K562 (cell line): ENCODE data around the gene POLR3A. TPM values are rescaled to one million over a fixed set of nuclear protein-coding genes. Genes with fewer than 3 reads are reported as not detected.

ENCODE experiments used
- ATAC-seq: fragments of 200-7000 bp; cut with Tn5 transposase; 3 replicates; pipeline ENCODE4 v1.9.1; 2020; ENCODE audit warnings: moderate library complexity
- BruUV-seq: library from RNA; stranded (reverse); fragments of 400-500 nt; replicated peaks from 2 replicates; lab custom pipeline; 2021; lab: Mats Ljungman, UMichigan
- CTCF ChIA-PET: fragments of 300-600 bp; formaldehyde crosslinking; extraction: SDS; loops from one replicate; lab custom pipeline; 2021; ENCODE audit warnings: low intra/inter-chr PET ratio; lab: Yijun Ruan, JAX
- POLR2A ChIA-PET: fragments of 300-600, 350-650 bp; sonication (Branson Sonifier 250); formaldehyde crosslinking; extraction: SDS; loops from one replicate; lab custom pipeline; 2021; ENCODE audit warnings: antibody characterized with exemption, inconsistent platforms; lab: Yijun Ruan, JAX
- DNase-seq, 4 experiments: peaks; one replicate each; pipeline versions ENCODE4 v3.0.0 to v3.0.0-alpha.2; 2011 to 2018; ENCODE audit warnings: low spot score in 3 of 4, mixed read lengths in 3 of 4; ENCODE audit errors: extremely low read depth in 1 of 4
- FAIRE-seq: peaks from 2 replicates; lab custom pipeline; 2011; peaks lifted over from hg19 to GRCh38; lab: Jason Lieb, UNC
- H2AFZ ChIP-seq: 2 replicates; pipeline ENCODE4 v1.6.0; 2011; ENCODE audit warnings: low read depth, low read length, control low read depth, inconsistent platforms
- H3K27ac ChIP-seq: fragments of 200-600 bp; 3 replicates; pipeline ENCODE4 v1.8.0; 2011; ENCODE audit warnings: low read depth, mild to moderate bottlenecking, control low read depth, inconsistent platforms, low read length, moderate library complexity, mixed read lengths; ENCODE audit errors: extremely low read depth
- H3K27me3 ChIP-seq, 2 experiments: fragments of 300-600 bp in 1 of 2; 2 replicates in 1 of 2; 3 replicates in 1 of 2; pipeline versions ENCODE4 v1.6.0 to v1.8.0; 2011; ENCODE audit warnings: inconsistent platforms in 2 of 2, low read length in 2 of 2, mild to moderate bottlenecking in 1 of 2, mixed read lengths in 1 of 2, moderate library complexity in 1 of 2; ENCODE audit not compliant: control insufficient read depth in 2 of 2, insufficient read depth in 2 of 2
- H3K36me3 ChIP-seq: fragments of 300-600 bp; 3 replicates; pipeline ENCODE4 v1.8.0; 2011; ENCODE audit warnings: mild to moderate bottlenecking, low read length, inconsistent platforms; ENCODE audit not compliant: control insufficient read depth, insufficient read depth
- H3K4me1 ChIP-seq, 2 experiments: fragments of 200-600 bp in 1 of 2; replicated peaks in 1 of 2; 2 replicates in 1 of 2; 3 replicates in 1 of 2; pipeline versions ENCODE4 v1.5.1 to v1.8.0; 2011; ENCODE audit warnings: inconsistent platforms in 2 of 2, low read length in 2 of 2, mild to moderate bottlenecking in 1 of 2, mixed read lengths in 1 of 2, moderate library complexity in 1 of 2; ENCODE audit not compliant: control insufficient read depth in 2 of 2, insufficient read depth in 2 of 2
- H3K4me2 ChIP-seq: 2 replicates; pipeline ENCODE4 v1.6.1; 2011; ENCODE audit warnings: low read length, control low read depth, inconsistent platforms, mixed read lengths; ENCODE audit not compliant: insufficient read depth
- H3K4me3 ChIP-seq: fragments of 200-600 bp; sonication (generic), shearing (Covaris generic); 2 replicates; pipeline ENCODE4 v1.5.1; 2016; ENCODE audit warnings: control low read depth, inconsistent platforms
- H3K79me2 ChIP-seq: fragments of 200-600 bp; 3 replicates; pipeline ENCODE4 v1.8.0; 2011; ENCODE audit warnings: low read length, inconsistent platforms; ENCODE audit not compliant: control insufficient read depth, insufficient read depth
- H3K9ac ChIP-seq, 2 experiments: 2 replicates each; pipeline versions ENCODE4 v1.6.0 to v1.6.1; 2011; ENCODE audit warnings: low read depth in 2 of 2, low read length in 2 of 2, control low read depth in 1 of 2, inconsistent platforms in 1 of 2, mild to moderate bottlenecking in 1 of 2, mixed read lengths in 1 of 2; ENCODE audit not compliant: insufficient read depth in 1 of 2
- H3K9me1 ChIP-seq: one replicate; pipeline ENCODE4 v1.6.0; 2011; ENCODE audit warnings: inconsistent platforms, mild to moderate bottlenecking, low read length, moderate library complexity; ENCODE audit not compliant: control insufficient read depth, insufficient read depth
- H3K9me3 ChIP-seq: replicated peaks from 2 replicates; pipeline ENCODE4 v1.5.1; 2011; ENCODE audit warnings: low read depth, low read length, inconsistent platforms; ENCODE audit not compliant: control insufficient read depth, insufficient read depth
- H4K20me1 ChIP-seq: replicated peaks from 2 replicates; pipeline ENCODE4 v1.6.1; 2011; ENCODE audit warnings: low read length, inconsistent platforms, mixed read lengths; ENCODE audit not compliant: control insufficient read depth, insufficient read depth
- ARHGAP35 ChIP-seq: fragments of 450-650 bp; IDR thresholded peaks from 2 replicates; pipeline ENCODE4 v1.6.1; 2018; ENCODE audit not compliant: partially characterized antibody
- KAT8 ChIP-seq: fragments of 450-650 bp; IDR thresholded peaks from 2 replicates; pipeline ENCODE4 v1.6.1; 2016; ENCODE audit warnings: low read depth, mild to moderate bottlenecking
- SIN3A ChIP-seq, 2 experiments: fragments of 150-350 bp in 1 of 2; IDR thresholded peaks; 2 replicates each; pipeline ENCODE4 v1.6.1; 2011 to 2016; ENCODE audit warnings: borderline replicate concordance in 2 of 2, low read depth in 2 of 2, low read length in 2 of 2, mild to moderate bottlenecking in 2 of 2, moderate library complexity in 2 of 2; ENCODE audit not compliant: control insufficient read depth in 1 of 2
- ZNF133 ChIP-seq: fragments of 250-450 bp; sonication (Bioruptor Pico); IDR thresholded peaks from 2 replicates; pipeline ENCODE4 v1.4.0; 2020; ENCODE audit warnings: mild to moderate bottlenecking
- ZNF407 ChIP-seq: fragments of 450-650 bp; IDR thresholded peaks from 2 replicates; pipeline ENCODE4 v1.6.1; 2016; ENCODE audit warnings: low read depth
- WGBS: fragments of 100-300 bp; shearing (Covaris generic); methylation state at CpG from one replicate; pipeline ENCODE4 v1.1.6; 2016; ENCODE audit warnings: low coverage, mixed read lengths; ENCODE audit not compliant: insufficient coverage; ENCODE audit errors: missing lambda C conversion rate; 5-methylcytosine and 5-hydroxymethylcytosine counted together
- in situ Hi-C: fragments of 300-500 bp; cut with MboI; formaldehyde crosslinking; loops from 4 replicates; pipeline ENCODE4 v1.15.0; 2018; ENCODE audit warnings: inconsistent platforms, mixed read lengths
- intact Hi-C: fragments of 100-400 bp; cut with micrococcal nuclease; formaldehyde crosslinking; loops from 2 replicates; pipeline ENCODE4 v1.14.2; 2022
- polyA plus RNA-seq, 8 experiments: library from polyadenylated mRNA; depleted of rRNA in 4 of 8; stranded (reverse) in 5 of 8; unstranded in 3 of 8; fragments of >200 nt; fragmentation: Nextera tagmentation in 2 of 8; fragmentation: Illumina TruSeq in 1 of 8; extraction: Ambion mirVana in 2 of 8; extraction: Trizol in 1 of 8; gene quantifications; 2 replicates each; pipeline versions ENCODE4 v1.2.1 to v1.2.3, GENCODE V29; 2011 to 2014; ENCODE audit warnings: inconsistent platforms in 1 of 8, missing spikeins in 1 of 8
- total RNA-seq, 7 experiments: library from RNA; depleted of rRNA in 6 of 7; stranded (reverse); fragments of >200 nt in 6 of 7; fragmentation: Illumina TruSeq in 2 of 7; extraction: Trizol in 2 of 7; gene quantifications; 2 replicates each; pipeline versions ENCODE4 v1.2.1 to v1.2.3, GENCODE V29; 2011 to 2021; ENCODE audit warnings: low replicate concordance in 1 of 7

Gene POLR3A
- total and polyA plus RNA-seq, 9 of the 15 experiments (the other 6 are each of a cell fraction or from before 2014, with no cell fraction given), result 14.9 to 37.0 (median 26.7) TPM

- no peak overlapping the region for H3K4me3 ChIP-seq
- no peak overlapping the region for H3K27ac ChIP-seq
- FAIRE-seq (no peak), DNase-seq (no peak), ATAC-seq (no peak)
- H2AFZ ChIP-seq, result no peak overlapping the region
- H3K36me3 ChIP-seq, result peaks cover 99% of the 10 kb centered on the region
- no peaks in the 10 kb centered on the region for H3K79me2 ChIP-seq
- in situ Hi-C loops, result no loop called here
- CTCF ChIA-PET, result no interaction called here
- H3K4me1 ChIP-seq, result no peaks in the 10 kb centered on the region; a peak in 1 of 5 replicates
- no TSS peak for BruUV-seq
- H3K9me3 ChIP-seq, result no peaks in the 10 kb centered on the region
- 91% methylated on average over 11 of the region's 11 CpGs for WGBS
- intact Hi-C loops, result loop anchor here (5.0 kb wide), 1 partner anchor 33 kb away; no protein-coding TSS in a partner anchor
- POLR2A ChIA-PET, result interaction anchor here (0.7 to 0.9 kb wide), 3 partner anchors 18 to 45 kb away, joined by 3 to 4 read pairs (median 4); no protein-coding TSS in a partner anchor
- H3K9me1 ChIP-seq, result no peaks in the 10 kb centered on the region
- no peak overlapping the region for H3K4me2 ChIP-seq
- H3K9ac ChIP-seq, result no peak overlapping the region
- no peaks in the 10 kb centered on the region for H3K27me3 ChIP-seq
- no peaks in the 10 kb centered on the region for H4K20me1 ChIP-seq
- TF ChIP-seq KAT8 (no peak), SIN3A (IDR thresholded peaks at IDR 0.05; ENCODE audit: borderline replicate concordance in 2 of 2, control insufficient read depth in 1 of 2, low read depth in 2 of 2, low read length in 2 of 2) (no peak), ARHGAP35 (no peak), ZNF133 (CRISPR knock-in tag) (no peak), ZNF407 (no peak)
These were observed 40.1 kb downstream of the POLR3A start for GRCh38 chr10:77989081-77989724.
